Anterior cingulate cortex (tissue), 58 donors: ENCODE measurements around the gene IFI16.
A peak's percentile ranks its signal among the peaks of the same experiment; 100 is the strongest.

ENCODE experiments used
- DNase-seq, 58 donors: peaks; one replicate each; lab custom pipeline; 2025; lab: John Stamatoyannopoulos, UW

Gene IFI16

GRCh38 chr1:159009704-159010361 is at the start of gene IFI16:
IFI16 (plus strand) TSS chr1:159009907; CDS start chr1:159014681, 4,774 bp downstream.
- peak in 9 of 58 donors; percentile 3 to 43 (median 26) for DNase-seq

GRCh38 chr1:158961178-158961577 is 48.5 kb upstream of the IFI16 start:
- no peak for DNase-seq

- no peak for DNase-seq
These were observed 46.7 kb upstream of the IFI16 start for GRCh38 chr1:158962983-158963382.

- DNase-seq: no peak
These were observed 40.5 kb upstream of the IFI16 start for GRCh38 chr1:158969166-158969565.

GRCh38 chr1:158969855-158970254 is 39.9 kb upstream of the IFI16 start:
- DNase-seq: no peak

- DNase-seq: no peak
These were observed 36.9 kb upstream of the IFI16 start for GRCh38 chr1:158972841-158973240.

- DNase-seq: no peak
These were observed 33.5 kb upstream of the IFI16 start for GRCh38 chr1:158976219-158976618.

- DNase-seq: no peak
These were observed 31.0 kb upstream of the IFI16 start for GRCh38 chr1:158978730-158979129.

- no peak for DNase-seq
These were observed 30.5 kb upstream of the IFI16 start for GRCh38 chr1:158979229-158979628.

GRCh38 chr1:158983235-158983634 is 26.5 kb upstream of the IFI16 start:
- DNase-seq: no peak

- DNase-seq: no peak
These were observed 25.3 kb upstream of the IFI16 start for GRCh38 chr1:158984386-158984785.

- DNase-seq: no peak
These were observed 20.3 kb upstream of the IFI16 start for GRCh38 chr1:158989424-158989823.

- no peak for DNase-seq
These were observed 16.9 kb upstream of the IFI16 start for GRCh38 chr1:158992787-158993312.

GRCh38 chr1:158996998-158997397 is 12.7 kb upstream of the IFI16 start:
- DNase-seq: peak in 1 of 58 donors; percentile 16

GRCh38 chr1:158998037-158998780 is 11.5 kb upstream of the IFI16 start:
- no peak for DNase-seq

GRCh38 chr1:158998781-158999161 is 10.9 kb upstream of the IFI16 start:
- DNase-seq: peak in 29 of 58 donors; percentile 8 to 79 (median 34)

GRCh38 chr1:158999316-159000069 is 10.2 kb upstream of the IFI16 start:
- peak in 55 of 58 donors; percentile 5 to 89 (median 67) for DNase-seq

- no peak for DNase-seq
These were observed 9.7 kb upstream of the IFI16 start for GRCh38 chr1:159000070-159000409.

- DNase-seq: peak in 42 of 58 donors; percentile 6 to 89 (median 48)
These were observed 9.1 kb upstream of the IFI16 start for GRCh38 chr1:159000625-159001024.

- no peak for DNase-seq
These were observed 4.5 kb upstream of the IFI16 start for GRCh38 chr1:159005161-159005560.

- peak in 7 of 58 donors; percentile 6 to 48 (median 23) for DNase-seq
These were observed 4.0 kb upstream of the IFI16 start for GRCh38 chr1:159005676-159006075.
